Stimulated activated CD8-positive, alpha-beta memory T cell treated with anti-CD3 and anti-CD28 coated beads, Interleukin-4, amount 100 ng/mL, for 48 hours (primary cell): ENCODE measurements around the gene GPR132.
A peak's percentile ranks its signal among the peaks of the same experiment; 100 is the strongest.
"Not testable (repeated sequence)": the region's sequence is repeated elsewhere in the genome, so short reads cannot be mapped to it uniquely, and the experiment has no call there.

Source experiments
- DNase-seq: peaks from one replicate; pipeline ENCODE4 v3.0.0-alpha.2; 2020

Gene GPR132, protein sequence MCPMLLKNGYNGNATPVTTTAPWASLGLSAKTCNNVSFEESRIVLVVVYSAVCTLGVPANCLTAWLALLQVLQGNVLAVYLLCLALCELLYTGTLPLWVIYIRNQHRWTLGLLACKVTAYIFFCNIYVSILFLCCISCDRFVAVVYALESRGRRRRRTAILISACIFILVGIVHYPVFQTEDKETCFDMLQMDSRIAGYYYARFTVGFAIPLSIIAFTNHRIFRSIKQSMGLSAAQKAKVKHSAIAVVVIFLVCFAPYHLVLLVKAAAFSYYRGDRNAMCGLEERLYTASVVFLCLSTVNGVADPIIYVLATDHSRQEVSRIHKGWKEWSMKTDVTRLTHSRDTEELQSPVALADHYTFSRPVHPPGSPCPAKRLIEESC

DNA sequence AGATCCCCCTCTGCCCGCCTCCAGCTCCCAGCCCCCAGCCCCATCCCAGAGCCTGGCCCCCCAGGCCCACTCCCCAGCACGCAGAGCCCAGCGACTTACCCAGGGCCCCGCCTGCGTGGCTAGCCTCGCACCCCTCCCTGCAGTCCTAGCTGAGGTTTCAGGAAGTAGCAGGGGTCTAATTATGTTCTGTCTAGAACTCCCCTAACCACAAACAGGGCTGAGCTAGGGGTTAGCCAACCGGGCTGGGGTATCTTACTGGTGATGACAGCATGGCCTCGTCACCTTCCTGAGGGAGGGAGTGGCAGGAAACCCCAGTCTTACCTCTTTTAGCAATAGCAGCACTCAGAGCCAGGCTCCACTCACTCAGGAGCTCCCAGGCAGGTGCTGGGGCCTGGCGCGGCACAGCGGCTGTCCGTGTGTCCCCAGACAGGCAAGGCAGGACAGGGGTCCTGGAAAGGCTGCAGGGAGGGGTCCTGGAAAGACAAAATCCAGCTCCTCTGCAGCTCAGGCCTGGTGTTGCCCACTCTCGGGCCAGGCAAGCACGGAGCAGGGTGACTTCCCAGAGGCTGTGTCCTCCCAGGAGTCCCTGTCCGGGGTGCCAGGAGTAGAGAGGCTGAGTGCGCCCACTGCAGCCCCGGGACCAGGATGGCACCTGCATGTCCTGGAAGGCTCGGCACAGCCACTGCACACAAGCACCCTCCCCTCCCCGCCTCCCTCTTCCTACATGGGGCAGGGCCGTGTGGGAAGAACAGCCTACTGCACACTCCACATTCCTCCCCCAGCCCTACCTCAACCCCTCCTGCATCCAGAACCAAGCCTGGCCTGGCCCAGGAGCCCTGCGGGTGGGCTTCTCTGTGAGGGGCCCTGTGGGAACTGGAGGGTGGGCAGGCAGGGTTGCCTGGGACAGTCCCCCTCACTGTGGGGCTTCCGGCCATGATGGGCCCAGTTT lies at the start of gene GPR132:
TSS of gene GPR132 (minus strand) at position 151 of the 949 bp plus-strand sequence. CDS start 10,010 bp downstream, outside the sequence.
- DNase-seq, result peak; percentile 88

DNA sequence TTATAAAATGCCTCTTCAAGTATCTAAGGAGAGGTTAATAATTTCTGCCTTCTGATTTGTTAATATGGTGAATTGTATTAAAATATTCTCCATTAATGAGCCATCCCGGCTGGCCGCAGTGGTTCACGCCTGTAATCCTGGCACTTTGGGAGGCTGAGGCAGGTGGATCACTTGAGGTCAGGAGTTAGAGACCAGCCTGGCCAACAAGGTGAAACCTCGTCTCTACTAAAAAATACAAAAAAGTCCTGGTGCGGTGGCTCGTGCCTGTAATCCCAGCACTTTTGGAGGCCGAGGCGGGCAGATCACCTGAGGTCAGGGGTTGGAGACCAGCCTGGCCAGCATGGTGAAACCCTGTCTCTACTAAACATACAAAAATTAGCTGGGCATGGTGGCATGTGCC lies 44.0 kb upstream of the GPR132 start:
- not testable (repeated sequence) for DNase-seq

DNA sequence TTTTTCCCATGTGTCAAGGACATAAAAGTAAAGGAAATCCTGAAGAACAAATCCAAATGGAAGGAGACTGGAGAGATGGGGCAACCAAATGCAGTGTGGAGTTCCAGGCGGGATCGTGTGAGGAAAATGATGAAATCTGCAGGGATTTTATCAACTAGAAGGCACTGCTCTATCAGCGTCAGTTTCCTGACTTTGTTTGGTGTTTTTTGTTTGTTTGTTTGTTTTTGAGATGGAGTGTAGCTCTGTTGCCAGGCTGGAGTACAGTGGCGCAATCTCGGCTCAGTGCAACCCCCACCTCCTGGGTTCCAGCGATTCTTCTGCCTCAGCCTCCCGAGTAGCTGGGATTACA lies 43.3 kb upstream of the GPR132 start:
- DNase-seq, result no peak

DNA sequence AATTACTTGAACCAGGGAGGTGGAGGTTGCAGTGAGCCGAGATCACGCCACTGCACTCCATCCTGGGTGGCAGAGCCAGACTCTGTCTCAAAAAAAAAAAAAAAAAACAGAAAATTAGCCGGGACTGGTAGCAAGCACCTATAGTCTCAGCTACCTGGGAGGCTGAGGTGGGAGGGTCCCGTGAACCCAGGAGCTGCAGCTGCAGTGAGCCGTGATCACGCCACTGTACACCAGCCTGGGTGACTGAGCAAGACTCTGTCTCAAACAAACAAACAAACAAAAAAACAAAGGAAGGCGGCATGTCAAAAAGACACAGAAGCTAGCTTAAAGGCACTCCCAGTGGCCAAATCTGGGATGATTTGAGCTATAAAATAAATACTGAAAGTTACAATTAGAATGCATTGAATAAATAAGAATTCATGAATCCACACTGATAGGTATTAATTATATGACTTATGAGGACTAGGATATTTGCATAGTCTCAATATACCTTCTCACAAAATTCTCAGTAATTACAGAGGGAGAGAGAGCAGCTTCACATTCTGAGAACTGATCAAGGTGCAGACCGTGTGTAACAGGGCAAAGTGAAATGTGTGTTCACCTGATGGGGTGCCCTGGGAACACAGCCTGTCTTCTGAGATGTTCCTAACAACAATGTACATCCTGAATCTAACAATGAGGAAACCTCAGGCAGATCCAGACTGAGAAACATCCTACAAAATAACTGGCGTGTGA lies 42.7 kb upstream of the GPR132 start:
- DNase-seq, result no peak

DNA sequence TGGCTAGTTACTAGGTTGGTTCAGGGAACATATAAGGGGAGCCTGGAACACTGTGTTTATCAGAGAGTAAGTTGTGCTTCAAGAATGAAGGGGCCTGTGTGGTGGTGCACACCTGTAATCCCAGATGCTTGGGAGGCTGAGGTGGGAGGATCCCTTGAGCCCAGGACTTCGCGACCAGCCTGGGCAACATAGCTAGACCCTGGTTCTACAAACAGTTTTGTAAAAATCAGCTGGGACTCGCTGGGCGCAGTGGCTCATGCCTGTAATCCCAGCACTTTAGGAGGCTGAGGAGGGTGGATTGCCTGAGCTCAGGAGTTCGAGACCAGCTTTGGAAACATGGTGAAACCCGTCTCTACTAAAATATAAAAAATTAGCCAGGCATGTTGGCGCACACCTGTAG lies 42.1 kb upstream of the GPR132 start:
- no peak for DNase-seq

DNA sequence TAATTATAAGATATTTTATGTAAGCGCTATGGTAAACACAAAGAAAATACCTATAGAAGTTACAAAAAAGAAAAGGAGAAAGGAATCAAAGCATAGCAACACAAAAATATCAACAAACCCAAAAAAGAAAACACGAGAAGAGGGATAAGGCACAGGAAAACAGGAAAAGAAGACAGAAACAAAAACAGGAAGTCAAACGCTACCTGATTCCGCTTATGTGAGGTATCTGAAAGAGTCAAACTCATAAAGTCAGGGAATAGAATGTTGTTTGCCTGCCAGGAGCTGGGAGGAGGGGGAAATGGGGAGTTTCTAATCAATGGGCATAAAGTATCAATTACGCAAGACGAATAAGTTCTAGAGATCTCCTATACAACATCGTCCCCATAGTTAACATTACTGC lies 39.9 kb upstream of the GPR132 start:
- no peak for DNase-seq

DNA sequence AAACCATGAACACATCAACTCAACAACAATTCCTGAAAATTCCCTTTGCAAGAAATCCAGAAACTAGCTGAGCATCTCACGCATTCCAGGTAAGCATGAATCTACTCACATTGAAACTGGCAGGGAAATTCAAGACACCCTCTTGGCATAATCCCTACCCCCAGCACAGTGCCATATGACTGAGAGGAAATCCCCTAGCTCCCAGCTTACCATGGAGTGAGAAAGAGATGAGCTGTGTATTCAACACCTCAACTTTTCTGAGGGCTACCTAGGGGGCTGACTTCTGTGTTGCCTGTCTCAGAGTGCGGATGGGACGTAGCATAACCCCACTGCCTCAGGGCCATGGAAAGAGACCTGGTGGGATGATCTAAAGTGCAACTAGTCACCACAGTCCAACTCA lies 37.7 kb upstream of the GPR132 start:
- DNase-seq, result no peak

DNA sequence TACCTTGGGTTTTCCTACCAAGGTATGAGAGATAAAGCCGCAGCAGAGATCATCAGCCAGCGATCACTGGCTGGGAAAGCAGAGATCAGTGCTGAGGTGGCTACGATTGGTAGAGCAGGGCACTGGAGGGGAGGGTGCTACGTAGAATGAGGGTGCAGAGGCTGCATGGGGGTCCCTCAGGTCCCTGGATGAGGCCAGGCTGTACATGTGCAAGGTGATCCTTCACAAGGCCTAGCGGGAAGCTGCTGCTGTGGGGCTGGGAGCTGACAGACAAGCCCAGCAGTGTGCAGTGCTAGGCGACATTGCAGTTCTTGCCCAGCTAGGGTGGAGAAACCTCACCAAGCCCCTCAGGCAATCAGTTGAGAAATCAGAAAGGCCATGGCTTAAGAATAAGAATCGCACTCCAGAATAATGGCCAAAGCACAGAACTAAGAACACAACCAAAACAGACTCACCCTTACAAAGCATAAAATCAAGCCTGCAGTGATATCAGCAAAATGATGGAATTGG lies 37.2 kb upstream of the GPR132 start:
- no peak for DNase-seq

DNA sequence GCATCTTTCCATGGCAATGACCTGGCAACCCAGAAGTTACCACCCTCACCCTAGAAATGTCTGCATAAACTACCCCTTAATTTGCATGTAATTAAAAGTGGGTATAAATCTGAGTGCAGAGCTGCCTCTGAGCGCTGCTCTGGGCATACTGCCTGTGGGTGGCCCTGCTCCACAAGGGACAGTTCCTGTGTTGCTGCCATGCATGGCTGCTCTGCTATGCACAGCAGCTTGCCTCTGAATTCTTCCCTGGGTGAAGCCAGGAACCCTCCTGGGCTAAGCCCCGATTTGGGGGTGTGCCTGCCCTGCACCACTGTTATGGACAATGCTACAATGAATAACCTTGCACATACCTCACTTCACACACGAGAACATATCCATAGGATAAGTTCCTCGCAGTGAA lies 35.7 kb upstream of the GPR132 start:
- DNase-seq, result no peak

DNA sequence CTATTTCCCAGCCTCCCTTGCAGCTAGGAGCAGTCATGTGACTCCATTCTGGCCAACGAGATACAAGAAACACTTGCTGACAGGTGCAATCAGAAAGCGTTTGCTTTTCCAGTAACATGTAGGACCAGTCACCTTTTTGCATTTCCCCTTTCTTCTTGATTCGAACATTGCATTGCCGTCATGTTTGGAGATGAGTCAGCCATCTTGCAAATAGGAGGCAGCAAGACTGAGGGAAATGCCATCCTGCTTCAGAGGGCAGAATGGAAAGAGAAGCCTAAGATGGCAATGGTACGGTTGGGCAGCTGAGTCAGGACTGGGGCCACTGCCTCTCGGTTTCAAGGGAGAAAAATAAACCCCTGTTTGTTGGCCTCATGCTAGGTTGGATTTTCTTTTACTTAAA lies 34.5 kb upstream of the GPR132 start:
- no peak for DNase-seq

DNA sequence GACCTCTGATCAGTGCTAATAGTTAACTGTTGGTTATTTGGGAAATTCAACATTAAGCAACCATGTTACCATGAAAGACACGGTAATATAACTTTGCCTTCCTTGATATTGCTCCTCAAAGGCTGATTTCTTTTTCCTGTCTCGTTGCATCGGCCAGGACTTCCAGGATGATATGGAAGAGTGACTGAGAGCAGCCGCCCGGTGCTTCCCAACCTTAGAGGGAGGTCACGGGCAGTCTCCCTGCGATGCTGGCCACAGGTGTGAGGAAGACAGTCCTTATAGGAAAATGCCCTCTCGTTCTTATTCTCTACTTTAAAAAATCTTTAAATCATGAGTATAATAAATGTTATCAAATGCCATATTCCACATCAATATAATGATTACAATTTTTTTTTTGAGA lies 33.1 kb upstream of the GPR132 start:
- no peak for DNase-seq

DNA sequence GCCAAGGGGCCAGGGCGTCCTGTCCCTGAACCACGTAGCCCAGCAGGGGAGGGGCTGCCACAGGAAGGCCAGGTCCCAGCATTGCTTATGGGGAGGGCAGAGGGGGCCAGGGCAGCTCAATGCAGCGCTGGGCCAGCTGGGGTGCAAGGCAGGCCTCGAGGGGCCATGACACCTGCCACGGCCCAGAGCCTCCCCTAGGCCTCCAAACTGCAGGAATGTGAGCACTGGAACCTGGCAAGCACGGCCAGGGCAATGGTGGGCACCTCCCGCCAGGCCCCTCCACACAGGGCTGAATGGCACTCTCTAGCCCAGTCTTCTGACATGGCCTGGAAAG lies 32.5 kb upstream of the GPR132 start:
- DNase-seq, result no peak

DNA sequence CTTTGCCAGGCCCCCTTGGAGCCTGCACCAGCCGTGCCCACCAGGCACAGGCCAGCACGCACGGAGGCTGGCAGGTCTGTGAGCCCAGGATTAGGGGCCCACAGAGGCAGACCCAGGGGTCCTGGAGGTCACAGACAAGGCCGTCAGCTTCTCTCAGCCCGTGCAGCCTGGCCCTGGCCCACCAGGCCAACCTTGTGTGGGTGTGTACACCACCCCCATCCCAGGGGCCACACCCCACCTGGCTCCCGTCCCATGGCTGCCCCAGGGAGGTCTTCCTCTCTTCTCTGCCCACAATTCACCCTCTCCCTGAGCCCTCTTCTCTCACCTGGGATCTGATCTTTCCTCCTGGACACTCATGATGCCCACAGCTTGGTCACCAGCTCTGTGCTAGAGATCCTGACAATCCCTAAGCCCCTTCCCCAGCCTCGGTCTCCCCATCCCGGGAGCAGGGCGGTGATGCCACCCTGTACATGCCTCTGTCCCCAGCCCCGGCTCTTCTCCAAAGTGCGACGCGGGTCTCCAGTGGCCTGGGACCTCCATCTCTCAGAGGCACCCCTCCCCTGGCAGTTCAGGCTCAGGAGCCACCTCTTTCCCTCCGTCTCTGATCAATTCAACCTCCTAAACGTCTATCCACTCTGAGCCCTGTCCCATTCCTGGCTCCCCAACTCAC lies 31.1 kb upstream of the GPR132 start:
- no peak for DNase-seq

DNA sequence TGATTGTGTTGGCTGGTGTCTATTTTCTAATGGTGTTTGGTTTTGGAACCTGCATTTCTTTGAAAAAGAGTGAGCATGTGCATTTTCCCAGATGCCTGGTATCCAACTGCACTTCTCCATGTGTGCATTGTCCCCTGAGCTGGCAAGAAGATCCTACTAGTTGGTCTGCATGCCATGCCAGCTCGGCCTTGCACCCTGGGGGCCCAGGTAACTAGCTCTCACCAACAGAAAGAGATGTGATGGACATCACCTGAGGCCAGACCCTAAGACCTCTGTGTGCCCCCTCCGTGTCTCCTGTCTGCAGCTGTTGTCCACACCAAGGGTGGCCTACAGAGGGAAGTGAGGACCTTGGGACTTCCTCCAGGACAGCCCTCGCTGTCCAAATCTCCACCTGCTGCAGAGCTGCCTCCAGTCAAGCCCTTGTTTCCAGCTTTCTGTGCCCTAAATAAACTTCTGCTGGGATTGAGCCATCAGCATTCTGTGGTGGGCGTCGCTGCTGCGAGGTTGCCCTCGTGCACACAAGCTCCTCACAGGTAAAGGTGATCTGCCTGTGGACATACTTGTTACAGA lies 30.1 kb upstream of the GPR132 start:
- no peak for DNase-seq

DNA sequence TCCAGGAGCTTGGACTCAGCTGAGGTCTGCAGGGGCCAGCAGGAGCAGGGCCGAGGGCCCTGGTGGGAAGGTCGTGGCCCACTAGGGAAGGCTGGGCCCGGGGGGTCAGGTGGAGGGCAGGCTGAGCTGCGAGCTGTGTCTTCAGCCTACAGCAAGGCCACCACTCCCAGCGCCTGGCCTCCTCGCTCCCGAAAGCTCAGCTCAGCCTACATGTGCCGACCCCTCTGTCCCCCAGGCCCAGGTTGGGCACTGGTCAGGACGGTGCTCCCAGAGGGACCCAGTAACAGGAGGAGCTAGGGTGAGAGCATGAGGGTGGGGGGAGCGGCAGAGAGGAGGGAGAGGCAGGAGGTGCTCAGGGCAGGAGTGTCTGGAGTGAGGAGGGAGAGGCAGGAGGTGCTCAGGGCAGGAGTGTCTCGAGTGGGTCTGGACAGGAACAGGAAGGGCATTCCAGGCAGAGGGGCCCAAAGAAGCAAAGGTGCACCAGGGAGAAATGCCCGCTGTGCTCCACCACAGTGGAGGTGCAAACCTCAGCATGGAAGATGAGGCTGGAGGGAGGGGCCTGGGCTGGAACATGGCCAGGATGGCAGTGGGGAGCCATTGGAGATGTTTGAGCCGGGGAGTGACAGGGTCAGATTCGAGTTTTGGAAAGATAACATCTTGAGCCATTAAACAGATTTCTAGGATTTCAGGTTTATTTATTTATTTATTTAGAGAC lies 29.1 kb upstream of the GPR132 start:
- peak; percentile 27 for DNase-seq

DNA sequence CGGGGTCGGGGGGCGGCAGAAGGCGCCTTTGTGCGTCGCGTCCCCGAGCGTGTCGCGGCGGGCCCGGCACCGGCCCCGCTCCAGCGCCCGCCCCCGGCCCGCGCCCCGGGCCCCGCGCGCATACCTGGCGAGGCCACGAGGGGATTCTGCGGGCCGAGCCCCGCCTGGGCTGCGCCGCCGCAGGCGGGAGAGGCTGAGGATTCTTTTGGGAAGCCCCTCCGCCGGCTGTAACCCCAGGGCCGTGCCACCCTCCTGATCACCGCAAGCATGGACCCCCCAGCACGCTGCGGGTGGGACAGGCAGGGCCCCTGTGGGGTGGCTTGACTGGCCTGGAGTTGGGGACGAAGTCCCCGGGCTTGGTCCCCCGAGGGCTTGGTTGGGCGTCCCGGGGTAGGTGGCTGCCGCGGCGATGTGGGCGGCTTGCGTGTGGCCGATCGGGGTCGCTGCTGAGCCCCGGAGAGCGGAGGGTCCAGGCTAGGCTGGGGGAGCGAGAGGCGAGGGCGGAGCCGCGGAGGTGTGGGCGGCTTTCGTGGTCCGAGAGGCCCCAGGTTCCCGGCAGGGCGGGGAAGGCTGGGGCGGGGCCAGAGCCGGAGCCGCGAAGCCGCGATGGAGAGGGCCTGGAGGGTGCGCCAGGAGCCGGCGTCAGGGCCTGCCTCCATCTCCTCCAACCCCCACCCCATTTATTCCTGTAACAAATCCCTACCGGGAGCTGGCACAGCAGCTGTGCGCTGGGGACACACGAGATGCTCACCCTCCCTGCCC lies 28.4 kb upstream of the GPR132 start:
- peak; percentile 93 for DNase-seq

DNA sequence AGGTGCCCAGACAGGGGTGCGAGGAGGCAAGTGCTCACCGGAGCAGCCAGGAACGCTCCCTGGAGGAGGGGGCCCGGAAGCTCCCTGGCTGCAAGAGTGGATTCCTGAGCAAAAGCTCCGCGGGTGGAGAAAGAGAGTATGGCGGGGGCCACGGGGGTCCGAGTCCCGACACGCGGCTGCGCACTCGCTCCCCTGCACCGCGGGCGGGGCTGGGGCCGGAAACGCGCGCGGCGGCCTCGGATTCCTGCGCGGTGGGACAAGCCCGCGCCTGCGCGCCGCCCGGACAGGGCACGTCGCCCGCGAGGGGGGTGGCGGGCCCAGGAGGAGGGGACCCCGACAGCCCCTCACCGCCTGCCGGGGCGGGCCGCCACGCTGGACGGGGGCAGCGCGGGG lies 27.8 kb upstream of the GPR132 start:
- peak; percentile 78 for DNase-seq

DNA sequence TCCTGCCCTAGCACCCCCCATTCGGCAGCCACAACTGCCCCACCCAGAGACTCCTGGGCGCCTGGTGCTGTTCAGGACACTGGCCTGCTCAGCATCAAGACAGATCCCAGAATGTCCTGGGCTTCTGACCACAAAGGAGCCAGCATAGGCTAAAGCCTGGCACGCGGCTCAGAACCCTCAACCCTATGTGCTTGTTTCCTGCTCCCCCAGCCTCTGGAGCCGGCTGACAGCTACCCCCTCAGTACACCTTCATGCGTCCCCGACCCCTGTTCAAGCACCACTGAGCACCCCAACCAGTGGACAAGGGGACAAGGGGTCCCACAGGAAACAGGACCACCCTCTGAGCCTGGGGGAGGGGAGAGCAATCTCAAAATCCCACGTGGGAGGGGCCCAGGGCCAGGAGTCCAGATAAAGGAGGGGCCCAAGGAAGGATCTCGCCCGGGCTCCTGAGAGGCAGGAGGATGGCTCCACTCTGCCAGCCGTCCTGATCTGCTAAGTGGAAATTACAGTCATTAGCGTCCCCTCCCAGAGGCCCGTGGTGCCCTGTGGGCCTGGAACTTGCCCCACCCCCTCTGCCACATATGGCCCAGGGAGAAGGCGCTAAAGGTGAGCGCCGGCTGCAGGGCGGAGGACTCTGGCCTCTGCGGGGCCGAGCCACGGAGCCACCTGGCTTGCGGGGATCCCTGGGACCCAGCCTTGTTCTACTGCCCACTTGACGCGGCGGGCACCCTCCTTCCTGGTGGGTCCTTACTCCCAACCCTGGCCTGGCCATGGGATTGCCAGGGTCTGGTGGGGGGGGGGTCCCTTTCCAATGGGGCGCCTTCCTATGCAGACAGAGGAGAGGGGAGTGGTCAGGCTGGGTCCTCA lies 27.2 kb upstream of the GPR132 start:
- peak; percentile 34 for DNase-seq

DNA sequence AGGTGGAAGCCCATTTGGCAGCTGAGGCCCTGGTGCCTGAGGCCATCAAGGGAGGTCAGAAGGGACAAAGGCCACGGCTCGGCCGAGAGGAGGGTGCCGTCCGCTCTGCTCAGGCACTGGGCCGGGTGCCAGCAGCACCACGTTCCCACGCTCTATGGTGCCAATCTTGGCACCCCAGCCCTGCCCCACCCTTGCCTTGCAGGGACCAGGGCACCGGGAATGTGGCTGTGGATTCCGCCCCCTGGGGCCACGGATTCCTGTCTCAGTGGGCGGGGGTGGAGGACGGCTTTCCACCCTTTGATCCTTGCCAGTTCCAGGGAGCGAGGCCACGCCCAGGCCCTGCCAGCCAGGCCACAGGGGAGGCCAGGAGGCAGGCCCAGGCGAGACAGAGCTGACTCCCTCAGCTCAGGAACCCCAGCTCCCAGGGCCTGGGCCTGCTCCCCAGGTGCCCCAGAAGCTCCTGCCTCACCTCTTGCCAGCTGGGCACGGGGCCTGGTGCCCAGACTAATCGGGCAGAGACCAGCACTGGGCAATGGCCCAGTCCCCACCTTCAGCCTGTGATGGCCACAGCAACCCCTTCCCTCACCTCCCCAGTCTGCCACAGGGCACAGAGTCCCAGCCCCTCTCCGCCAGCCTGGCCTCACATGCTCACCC lies 26.4 kb upstream of the GPR132 start:
- DNase-seq, result peak; percentile 24
